Activated B cell treated with CpG ODN at 0.5 μM for 24 hours (primary cell): Measurements from ENCODE around the gene PLA2G6. TPM values are rescaled to one million over a fixed set of nuclear protein-coding genes. Genes with fewer than 3 reads are reported as not detected.

ENCODE experiments used
- ATAC-seq: fragments of 200-7000 bp; cut with Tn5 transposase; one replicate; pipeline ENCODE4 v1.10.0; 2021; ENCODE audit warnings: low read depth, mild to moderate bottlenecking, moderate library complexity
- CTCF ChIA-PET: fragments of 350-600 bp; sonication (Branson Sonifier 250); formaldehyde crosslinking; loops from one replicate; lab custom pipeline; 2021; ENCODE audit warnings: antibody characterized with exemption; lab: Charles Lee
- POLR2A ChIA-PET: fragments of 350-600 bp; sonication (Branson Sonifier 250); formaldehyde crosslinking; loops from one replicate; lab custom pipeline; 2021; ENCODE audit warnings: antibody characterized with exemption; lab: Charles Lee
- DNase-seq: peaks from one replicate; pipeline ENCODE4 v3.0.0; 2022
- H3K27ac Mint-ChIP-seq: one replicate; pipeline ENCODE4 v1.8.0; 2020; ENCODE audit warnings: mixed read lengths
- H3K27me3 Mint-ChIP-seq: one replicate; pipeline ENCODE4 v1.8.0; 2021; ENCODE audit warnings: mixed read lengths
- H3K36me3 Mint-ChIP-seq: one replicate; pipeline ENCODE4 v1.8.0; 2021; ENCODE audit warnings: low read depth, mixed read lengths
- H3K4me1 Mint-ChIP-seq: one replicate; pipeline ENCODE4 v1.8.0; 2021; ENCODE audit warnings: mixed read lengths
- H3K4me3 Mint-ChIP-seq: one replicate; pipeline ENCODE4 v1.8.0; 2020; ENCODE audit warnings: mild to moderate bottlenecking, mixed read lengths
- H3K9me3 Mint-ChIP-seq: one replicate; pipeline ENCODE4 v1.8.0; 2020; ENCODE audit warnings: mixed read lengths
- intact Hi-C: fragments of 100-400 bp; cut with micrococcal nuclease; formaldehyde crosslinking; loops from one replicate; pipeline ENCODE4 v1.15.1; 2024
- total RNA-seq: library from RNA; stranded (reverse); gene quantifications from 2 replicates; pipeline ENCODE4 v1.2.3, GENCODE V29; 2022
- TF ChIP-seq, protein P1 (sequence below): fragments of 200-600 bp; IDR thresholded peaks from one replicate; pipeline ENCODE4 v1.8.0; 2022; ENCODE audit warnings: antibody characterized with exemption, mild to moderate bottlenecking

PLA2G6 gene
- total RNA-seq, 1 donor from 2014 or later, result 64.0 TPM

DNA sequence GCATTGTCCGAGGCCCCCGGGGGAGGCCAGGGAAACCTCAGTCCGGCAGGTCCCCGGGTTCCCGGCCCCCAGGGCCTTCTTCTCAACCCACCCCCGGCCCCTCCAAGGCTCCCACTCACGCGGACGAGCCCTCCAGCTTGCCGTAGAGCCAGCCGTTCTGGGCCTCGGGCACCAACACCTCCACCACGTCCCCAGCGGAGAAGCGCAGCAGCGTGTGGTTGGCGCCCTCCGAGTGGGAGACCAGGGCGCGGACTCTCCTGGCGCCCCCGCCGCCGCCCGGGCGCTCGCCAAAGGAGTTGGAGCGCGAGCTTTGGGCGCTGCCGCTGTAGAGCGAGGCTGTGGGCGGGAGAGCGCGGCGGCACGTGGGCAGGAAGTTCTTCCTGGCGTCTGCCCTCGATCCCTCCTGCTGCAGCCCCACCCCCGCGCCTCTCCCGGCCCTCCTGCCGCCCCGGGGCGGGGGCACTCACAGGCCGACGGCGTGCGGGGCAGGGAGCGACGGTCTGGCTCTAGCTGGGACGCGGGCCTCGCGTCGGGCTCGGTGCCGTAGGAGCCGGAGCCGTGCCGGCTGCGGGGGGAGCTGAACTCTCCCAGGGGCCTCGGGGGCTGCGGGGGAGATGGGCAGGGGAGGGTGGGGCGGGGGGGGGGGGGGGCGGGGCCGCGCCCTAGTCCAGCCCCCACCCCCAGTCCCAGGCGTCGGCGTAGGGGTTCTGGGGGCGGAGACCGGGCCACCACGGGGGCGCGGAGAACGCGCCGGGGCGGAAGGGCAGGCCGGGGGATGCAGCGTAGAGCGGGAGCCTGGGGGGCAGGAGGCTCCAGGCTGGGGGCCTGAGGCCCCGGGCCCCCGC, 92.8 kb downstream of the PLA2G6 start:
- peaks cover 15% of the 10 kb centered on the region for H3K27me3 Mint-ChIP-seq
- CTCF ChIA-PET, result no interaction called here
- H3K4me1 Mint-ChIP-seq, result no peaks in the 10 kb centered on the region
- H3K9me3 Mint-ChIP-seq, result no peaks in the 10 kb centered on the region
- no peak overlapping the region for H3K27ac Mint-ChIP-seq
- peaks cover 2% of the 10 kb centered on the region for H3K36me3 Mint-ChIP-seq
- intact Hi-C loops, result no loop called here
- no peak for DNase-seq
- TF ChIP-seq, protein P1, sequence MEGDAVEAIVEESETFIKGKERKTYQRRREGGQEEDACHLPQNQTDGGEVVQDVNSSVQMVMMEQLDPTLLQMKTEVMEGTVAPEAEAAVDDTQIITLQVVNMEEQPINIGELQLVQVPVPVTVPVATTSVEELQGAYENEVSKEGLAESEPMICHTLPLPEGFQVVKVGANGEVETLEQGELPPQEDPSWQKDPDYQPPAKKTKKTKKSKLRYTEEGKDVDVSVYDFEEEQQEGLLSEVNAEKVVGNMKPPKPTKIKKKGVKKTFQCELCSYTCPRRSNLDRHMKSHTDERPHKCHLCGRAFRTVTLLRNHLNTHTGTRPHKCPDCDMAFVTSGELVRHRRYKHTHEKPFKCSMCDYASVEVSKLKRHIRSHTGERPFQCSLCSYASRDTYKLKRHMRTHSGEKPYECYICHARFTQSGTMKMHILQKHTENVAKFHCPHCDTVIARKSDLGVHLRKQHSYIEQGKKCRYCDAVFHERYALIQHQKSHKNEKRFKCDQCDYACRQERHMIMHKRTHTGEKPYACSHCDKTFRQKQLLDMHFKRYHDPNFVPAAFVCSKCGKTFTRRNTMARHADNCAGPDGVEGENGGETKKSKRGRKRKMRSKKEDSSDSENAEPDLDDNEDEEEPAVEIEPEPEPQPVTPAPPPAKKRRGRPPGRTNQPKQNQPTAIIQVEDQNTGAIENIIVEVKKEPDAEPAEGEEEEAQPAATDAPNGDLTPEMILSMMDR, result no peak
- H3K4me3 Mint-ChIP-seq, result no peak overlapping the region
- POLR2A ChIA-PET, result no interaction called here
- ATAC-seq, result no peak

DNA sequence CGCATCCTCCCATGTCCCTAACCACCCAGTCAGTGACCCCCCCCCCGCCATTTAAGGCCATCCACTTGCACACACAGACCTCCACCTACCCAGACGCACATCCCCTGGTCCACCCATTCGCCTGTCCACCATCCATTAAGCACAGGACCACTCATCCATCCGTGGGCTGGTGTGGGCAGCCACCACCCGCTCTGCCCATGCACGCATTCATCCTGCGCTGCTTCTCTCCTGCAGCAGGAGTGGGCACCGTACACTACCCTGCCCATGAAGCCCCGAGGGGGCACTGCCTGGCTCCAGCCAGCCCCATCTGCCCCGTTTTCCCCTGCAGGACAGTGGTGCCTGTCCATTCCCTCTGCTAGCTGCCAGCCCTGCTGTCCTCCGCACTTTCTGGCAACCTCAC, 93.8 kb downstream of the PLA2G6 start:
- no peak overlapping the region for H3K4me3 Mint-ChIP-seq

DNA sequence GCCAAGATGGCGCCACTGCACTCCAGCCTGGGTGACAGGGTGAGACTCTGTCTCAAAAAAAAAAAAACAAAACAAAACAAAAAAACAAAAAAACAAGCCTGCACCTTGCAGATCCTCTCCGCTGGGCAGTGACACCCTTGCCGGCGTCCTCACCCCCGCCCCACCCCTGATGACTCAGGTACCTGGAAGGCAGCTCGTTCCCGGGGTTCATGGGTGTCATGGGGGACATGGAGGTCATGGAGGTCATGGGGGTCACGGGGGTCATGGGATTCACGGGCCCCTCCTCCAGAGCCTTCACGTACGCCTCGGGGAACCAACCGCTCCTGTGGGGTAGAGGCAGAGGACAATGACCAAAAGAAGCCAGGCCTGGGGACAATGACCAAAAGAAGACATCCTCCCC, 94.7 kb downstream of the PLA2G6 start:
- Mint-ChIP-seq H3K4me3 (no peak overlapping the region), H3K9me3 (no peaks in the 10 kb centered on the region), H3K4me1 (peaks cover 4% of the 10 kb centered on the region), H3K36me3 (no peaks in the 10 kb centered on the region), H3K27ac (no peak overlapping the region), H3K27me3 (peaks cover 18% of the 10 kb centered on the region)
- TF ChIP-seq, protein P1, result no peak
- POLR2A ChIA-PET, result no interaction called here
- ATAC-seq (no peak), DNase-seq (no peak)
- CTCF ChIA-PET, result no interaction called here
- intact Hi-C loops, result no loop called here

More for the DNA sequence above, 93.8 kb downstream of the PLA2G6 start:
- H3K36me3 Mint-ChIP-seq, result peaks cover 2% of the 10 kb centered on the region
- H3K27ac Mint-ChIP-seq, result no peak overlapping the region
- ChIA-PET POLR2A (no interaction called here), CTCF (no interaction called here)
- H3K4me1 Mint-ChIP-seq, result no peaks in the 10 kb centered on the region
- intact Hi-C loops, result no loop called here
- DNase-seq, result no peak
- H3K9me3 Mint-ChIP-seq, result no peaks in the 10 kb centered on the region
- ATAC-seq, result no peak
- H3K27me3 Mint-ChIP-seq, result peaks cover 18% of the 10 kb centered on the region
- TF ChIP-seq, protein P1, result no peak

- TF ChIP-seq, protein P1, result no peak
- POLR2A ChIA-PET, result no interaction called here
- H3K4me3 Mint-ChIP-seq, result no peak overlapping the region
- H3K36me3 Mint-ChIP-seq, result no peaks in the 10 kb centered on the region
- peaks cover 18% of the 10 kb centered on the region for H3K27me3 Mint-ChIP-seq
- H3K4me1 Mint-ChIP-seq, result peaks cover 7% of the 10 kb centered on the region
- ATAC-seq (no peak), DNase-seq (no peak)
- H3K9me3 Mint-ChIP-seq, result no peaks in the 10 kb centered on the region
- intact Hi-C loops, result no loop called here
- H3K27ac Mint-ChIP-seq, result no peak overlapping the region
- CTCF ChIA-PET, result no interaction called here
Observed at GRCh38 chr22:38086001-38086845, 95.4 kb downstream of the PLA2G6 start.

DNA sequence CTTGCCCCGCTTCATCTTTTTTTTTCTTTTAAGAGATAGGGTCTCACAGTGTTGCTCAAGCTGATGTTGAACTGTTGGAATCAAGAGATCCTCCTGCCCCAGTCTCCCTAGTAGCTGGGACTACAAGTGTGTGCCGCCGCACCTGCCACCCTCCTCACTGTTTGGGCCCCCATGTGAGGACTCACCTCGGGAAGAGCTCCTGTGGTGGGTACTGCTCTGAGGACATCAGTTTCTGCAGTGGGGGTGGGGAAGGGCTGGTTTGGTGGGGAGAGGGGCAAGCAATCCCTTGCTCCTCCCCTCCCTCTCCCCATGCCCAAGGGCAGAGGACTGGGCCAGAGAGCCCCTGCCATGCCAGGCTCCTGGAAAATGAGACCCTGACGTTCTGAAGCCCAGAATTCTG, 96.1 kb downstream of the PLA2G6 start:
- CTCF ChIA-PET, result no interaction called here

More for the DNA sequence above, 96.1 kb downstream of the PLA2G6 start:
- TF ChIP-seq, protein P1, result no peak
- DNase-seq, result no peak
- no peak overlapping the region for H3K4me3 Mint-ChIP-seq
- H3K27me3 Mint-ChIP-seq, result peaks cover 18% of the 10 kb centered on the region
- ATAC-seq, result no peak
- no peaks in the 10 kb centered on the region for H3K9me3 Mint-ChIP-seq
- H3K36me3 Mint-ChIP-seq, result no peaks in the 10 kb centered on the region
- POLR2A ChIA-PET, result no interaction called here
- H3K4me1 Mint-ChIP-seq, result peaks cover 7% of the 10 kb centered on the region
- intact Hi-C loops, result no loop called here
- H3K27ac Mint-ChIP-seq, result no peak overlapping the region
